NB4 (cell line): ENCODE data around the gene OPCML.

Experiments used
- POLR2A ChIP-seq: IDR thresholded peaks from 2 replicates; pipeline ENCODE4 v1.6.1; 2011; ENCODE audit warnings: mild to moderate bottlenecking; ENCODE audit not compliant: insufficient read length; ENCODE audit errors: extremely low read depth
- TF ChIP-seq, protein P1 (sequence below): IDR thresholded peaks from one replicate; pipeline ENCODE4 v1.5.1; 2012; ENCODE audit warnings: low read depth, low read length

DNA sequence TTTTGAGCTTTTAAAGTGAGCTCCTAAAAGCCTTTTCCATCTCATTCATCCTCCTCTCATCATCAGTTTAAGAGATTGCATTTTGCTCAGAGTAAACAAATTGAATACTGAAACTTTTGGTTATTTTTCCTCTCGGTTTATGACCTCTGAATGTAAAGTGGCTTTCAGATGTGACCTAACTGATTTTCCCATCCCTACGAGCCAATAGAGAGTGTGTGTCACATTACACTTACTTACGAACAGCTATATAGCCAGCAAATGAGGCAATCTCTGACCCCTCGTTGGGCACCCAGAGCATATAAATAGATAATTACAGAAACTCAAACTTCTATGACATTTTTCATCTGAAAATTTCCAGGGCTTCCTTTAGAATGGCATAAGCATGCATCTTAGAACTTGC lies 317.7 kb downstream of the OPCML start:
- no peak for TF ChIP-seq POLR2A
- TF ChIP-seq, protein P1, sequence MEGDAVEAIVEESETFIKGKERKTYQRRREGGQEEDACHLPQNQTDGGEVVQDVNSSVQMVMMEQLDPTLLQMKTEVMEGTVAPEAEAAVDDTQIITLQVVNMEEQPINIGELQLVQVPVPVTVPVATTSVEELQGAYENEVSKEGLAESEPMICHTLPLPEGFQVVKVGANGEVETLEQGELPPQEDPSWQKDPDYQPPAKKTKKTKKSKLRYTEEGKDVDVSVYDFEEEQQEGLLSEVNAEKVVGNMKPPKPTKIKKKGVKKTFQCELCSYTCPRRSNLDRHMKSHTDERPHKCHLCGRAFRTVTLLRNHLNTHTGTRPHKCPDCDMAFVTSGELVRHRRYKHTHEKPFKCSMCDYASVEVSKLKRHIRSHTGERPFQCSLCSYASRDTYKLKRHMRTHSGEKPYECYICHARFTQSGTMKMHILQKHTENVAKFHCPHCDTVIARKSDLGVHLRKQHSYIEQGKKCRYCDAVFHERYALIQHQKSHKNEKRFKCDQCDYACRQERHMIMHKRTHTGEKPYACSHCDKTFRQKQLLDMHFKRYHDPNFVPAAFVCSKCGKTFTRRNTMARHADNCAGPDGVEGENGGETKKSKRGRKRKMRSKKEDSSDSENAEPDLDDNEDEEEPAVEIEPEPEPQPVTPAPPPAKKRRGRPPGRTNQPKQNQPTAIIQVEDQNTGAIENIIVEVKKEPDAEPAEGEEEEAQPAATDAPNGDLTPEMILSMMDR, result no peak
